ENCODE data around the gene R3HDM2. TPM values are rescaled to one million over a fixed set of nuclear protein-coding genes. Genes with fewer than 3 reads are reported as not detected.

The R3HDM2 gene
- total and polyA plus RNA-seq, 2 of the 13 experiments (the other 11 are each of a cell fraction or from before 2014, with no cell fraction given), result 11.1 to 23.5 TPM

DNA sequence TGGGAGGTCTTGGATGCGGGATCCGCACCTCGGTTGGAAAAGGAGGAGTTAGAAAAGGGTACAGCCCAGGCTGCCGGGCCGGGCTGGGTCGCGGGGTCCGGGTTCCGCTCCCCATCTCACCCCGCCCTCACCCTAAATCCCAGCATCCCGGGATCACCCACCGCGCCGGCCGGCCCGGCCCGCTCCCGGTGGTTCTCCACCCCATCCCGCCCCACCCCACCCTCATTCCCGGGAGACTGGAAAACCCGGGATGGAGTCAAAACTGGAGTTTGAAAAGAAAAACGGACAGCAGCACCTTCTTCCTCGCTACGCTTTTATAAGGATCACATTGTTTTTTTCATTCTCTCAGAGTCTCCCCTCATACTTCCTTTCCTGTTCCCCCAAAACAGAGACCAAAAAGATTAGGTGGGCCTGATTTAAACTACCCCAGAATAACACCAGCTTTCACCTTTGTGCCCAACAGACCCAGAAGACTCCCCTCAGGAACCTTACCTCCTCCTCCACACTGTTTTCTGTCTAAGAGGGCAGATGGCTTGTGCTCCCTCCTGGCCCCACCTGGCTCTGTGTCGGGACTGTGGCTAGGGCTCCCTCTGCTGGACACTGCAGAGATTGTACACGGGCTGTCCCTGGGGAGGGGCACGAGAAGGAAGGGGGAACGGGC lies 31.5 kb upstream of the R3HDM2 start (continued):
- TF ChIP-seq FOXP1 (IDR thresholded peaks at IDR 0.05), result no peak
- TF ChIP-seq FOXP1 (CRISPR knock-in tag; IDR thresholded peaks at IDR 0.05), result no peak
- no peak for TF ChIP-seq SRSF4 (IDR thresholded peaks at IDR 0.05; ENCODE audit: low read depth, low read length, poor library complexity, severe bottlenecking)
- TF ChIP-seq, protein P1, sequence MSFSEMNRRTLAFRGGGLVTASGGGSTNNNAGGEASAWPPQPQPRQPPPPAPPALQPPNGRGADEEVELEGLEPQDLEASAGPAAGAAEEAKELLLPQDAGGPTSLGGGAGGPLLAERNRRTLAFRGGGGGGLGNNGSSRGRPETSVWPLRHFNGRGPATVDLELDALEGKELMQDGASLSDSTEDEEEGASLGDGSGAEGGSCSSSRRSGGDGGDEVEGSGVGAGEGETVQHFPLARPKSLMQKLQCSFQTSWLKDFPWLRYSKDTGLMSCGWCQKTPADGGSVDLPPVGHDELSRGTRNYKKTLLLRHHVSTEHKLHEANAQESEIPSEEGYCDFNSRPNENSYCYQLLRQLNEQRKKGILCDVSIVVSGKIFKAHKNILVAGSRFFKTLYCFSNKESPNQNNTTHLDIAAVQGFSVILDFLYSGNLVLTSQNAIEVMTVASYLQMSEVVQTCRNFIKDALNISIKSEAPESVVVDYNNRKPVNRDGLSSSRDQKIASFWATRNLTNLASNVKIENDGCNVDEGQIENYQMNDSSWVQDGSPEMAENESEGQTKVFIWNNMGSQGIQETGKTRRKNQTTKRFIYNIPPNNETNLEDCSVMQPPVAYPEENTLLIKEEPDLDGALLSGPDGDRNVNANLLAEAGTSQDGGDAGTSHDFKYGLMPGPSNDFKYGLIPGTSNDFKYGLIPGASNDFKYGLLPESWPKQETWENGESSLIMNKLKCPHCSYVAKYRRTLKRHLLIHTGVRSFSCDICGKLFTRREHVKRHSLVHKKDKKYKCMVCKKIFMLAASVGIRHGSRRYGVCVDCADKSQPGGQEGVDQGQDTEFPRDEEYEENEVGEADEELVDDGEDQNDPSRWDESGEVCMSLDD (CRISPR knock-in tag; IDR thresholded peaks at IDR 0.05; ENCODE audit: borderline replicate concordance), result no peak; the same call in 1 of the 2 replicates
- no peak for TF ChIP-seq NR3C1 (CRISPR knock-in tag; IDR thresholded peaks at IDR 0.05)
- no peak for TF ChIP-seq MEIS1 (CRISPR knock-in tag; IDR thresholded peaks at IDR 0.05; ENCODE audit: borderline replicate concordance)
- TF ChIP-seq, protein P2, sequence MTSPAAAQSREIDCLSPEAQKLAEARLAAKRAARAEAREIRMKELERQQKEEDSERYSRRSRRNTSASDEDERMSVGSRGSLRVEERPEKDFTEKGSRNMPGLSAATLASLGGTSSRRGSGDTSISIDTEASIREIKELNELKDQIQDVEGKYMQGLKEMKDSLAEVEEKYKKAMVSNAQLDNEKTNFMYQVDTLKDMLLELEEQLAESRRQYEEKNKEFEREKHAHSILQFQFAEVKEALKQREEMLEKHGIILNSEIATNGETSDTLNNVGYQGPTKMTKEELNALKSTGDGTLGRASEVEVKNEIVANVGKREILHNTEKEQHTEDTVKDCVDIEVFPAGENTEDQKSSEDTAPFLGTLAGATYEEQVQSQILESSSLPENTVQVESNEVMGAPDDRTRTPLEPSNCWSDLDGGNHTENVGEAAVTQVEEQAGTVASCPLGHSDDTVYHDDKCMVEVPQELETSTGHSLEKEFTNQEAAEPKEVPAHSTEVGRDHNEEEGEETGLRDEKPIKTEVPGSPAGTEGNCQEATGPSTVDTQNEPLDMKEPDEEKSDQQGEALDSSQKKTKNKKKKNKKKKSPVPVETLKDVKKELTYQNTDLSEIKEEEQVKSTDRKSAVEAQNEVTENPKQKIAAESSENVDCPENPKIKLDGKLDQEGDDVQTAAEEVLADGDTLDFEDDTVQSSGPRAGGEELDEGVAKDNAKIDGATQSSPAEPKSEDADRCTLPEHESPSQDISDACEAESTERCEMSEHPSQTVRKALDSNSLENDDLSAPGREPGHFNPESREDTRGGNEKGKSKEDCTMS (CRISPR knock-in tag; conservative IDR thresholded peaks at IDR 0.05), result no peak
- TF ChIP-seq CEBPG (CRISPR knock-in tag; IDR thresholded peaks at IDR 0.05), result 0 out of 2 replicates have a peak, but pooled peaks have one; percentile 7
- TF ChIP-seq RORA (CRISPR knock-in tag; IDR thresholded peaks at IDR 0.05), result no peak
- no peak for TF ChIP-seq FOXA1 (IDR thresholded peaks at IDR 0.05)
- TF ChIP-seq FOXA1 (CRISPR knock-in tag; IDR thresholded peaks at IDR 0.05), result peak; percentile 73
- TF ChIP-seq AHR (CRISPR knock-in tag; IDR thresholded peaks at IDR 0.05), result no peak
- peak; percentile 41; the same call in 1 of the 2 replicates for TF ChIP-seq HDAC1 (CRISPR knock-in tag; IDR thresholded peaks at IDR 0.05)
- TF ChIP-seq PCBP1 (IDR thresholded peaks at IDR 0.05; ENCODE audit: borderline replicate concordance, low read depth, low read length), result 0 out of 2 replicates have a peak, but pooled peaks have one; percentile 51
- TF ChIP-seq, protein P3, sequence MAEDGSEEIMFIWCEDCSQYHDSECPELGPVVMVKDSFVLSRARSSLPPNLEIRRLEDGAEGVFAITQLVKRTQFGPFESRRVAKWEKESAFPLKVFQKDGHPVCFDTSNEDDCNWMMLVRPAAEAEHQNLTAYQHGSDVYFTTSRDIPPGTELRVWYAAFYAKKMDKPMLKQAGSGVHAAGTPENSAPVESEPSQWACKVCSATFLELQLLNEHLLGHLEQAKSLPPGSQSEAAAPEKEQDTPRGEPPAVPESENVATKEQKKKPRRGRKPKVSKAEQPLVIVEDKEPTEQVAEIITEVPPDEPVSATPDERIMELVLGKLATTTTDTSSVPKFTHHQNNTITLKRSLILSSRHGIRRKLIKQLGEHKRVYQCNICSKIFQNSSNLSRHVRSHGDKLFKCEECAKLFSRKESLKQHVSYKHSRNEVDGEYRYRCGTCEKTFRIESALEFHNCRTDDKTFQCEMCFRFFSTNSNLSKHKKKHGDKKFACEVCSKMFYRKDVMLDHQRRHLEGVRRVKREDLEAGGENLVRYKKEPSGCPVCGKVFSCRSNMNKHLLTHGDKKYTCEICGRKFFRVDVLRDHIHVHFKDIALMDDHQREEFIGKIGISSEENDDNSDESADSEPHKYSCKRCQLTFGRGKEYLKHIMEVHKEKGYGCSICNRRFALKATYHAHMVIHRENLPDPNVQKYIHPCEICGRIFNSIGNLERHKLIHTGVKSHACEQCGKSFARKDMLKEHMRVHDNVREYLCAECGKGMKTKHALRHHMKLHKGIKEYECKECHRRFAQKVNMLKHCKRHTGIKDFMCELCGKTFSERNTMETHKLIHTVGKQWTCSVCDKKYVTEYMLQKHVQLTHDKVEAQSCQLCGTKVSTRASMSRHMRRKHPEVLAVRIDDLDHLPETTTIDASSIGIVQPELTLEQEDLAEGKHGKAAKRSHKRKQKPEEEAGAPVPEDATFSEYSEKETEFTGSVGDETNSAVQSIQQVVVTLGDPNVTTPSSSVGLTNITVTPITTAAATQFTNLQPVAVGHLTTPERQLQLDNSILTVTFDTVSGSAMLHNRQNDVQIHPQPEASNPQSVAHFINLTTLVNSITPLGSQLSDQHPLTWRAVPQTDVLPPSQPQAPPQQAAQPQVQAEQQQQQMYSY (CRISPR knock-in tag; IDR thresholded peaks at IDR 0.05), result peak; percentile 98
- TF ChIP-seq, protein P4, sequence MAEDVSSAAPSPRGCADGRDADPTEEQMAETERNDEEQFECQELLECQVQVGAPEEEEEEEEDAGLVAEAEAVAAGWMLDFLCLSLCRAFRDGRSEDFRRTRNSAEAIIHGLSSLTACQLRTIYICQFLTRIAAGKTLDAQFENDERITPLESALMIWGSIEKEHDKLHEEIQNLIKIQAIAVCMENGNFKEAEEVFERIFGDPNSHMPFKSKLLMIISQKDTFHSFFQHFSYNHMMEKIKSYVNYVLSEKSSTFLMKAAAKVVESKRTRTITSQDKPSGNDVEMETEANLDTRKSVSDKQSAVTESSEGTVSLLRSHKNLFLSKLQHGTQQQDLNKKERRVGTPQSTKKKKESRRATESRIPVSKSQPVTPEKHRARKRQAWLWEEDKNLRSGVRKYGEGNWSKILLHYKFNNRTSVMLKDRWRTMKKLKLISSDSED (CRISPR knock-in tag; IDR thresholded peaks at IDR 0.05), result no peak
- TF ChIP-seq, protein P5, sequence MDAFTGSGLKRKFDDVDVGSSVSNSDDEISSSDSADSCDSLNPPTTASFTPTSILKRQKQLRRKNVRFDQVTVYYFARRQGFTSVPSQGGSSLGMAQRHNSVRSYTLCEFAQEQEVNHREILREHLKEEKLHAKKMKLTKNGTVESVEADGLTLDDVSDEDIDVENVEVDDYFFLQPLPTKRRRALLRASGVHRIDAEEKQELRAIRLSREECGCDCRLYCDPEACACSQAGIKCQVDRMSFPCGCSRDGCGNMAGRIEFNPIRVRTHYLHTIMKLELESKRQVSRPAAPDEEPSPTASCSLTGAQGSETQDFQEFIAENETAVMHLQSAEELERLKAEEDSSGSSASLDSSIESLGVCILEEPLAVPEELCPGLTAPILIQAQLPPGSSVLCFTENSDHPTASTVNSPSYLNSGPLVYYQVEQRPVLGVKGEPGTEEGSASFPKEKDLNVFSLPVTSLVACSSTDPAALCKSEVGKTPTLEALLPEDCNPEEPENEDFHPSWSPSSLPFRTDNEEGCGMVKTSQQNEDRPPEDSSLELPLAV (CRISPR knock-in tag; conservative IDR thresholded peaks at IDR 0.05; ENCODE audit: low read depth), result no peak
- TF ChIP-seq BRCA1 (CRISPR knock-in tag; IDR thresholded peaks at IDR 0.05), result no peak
